ENCODE measurements around the gene MAPKAP1. TPM values are rescaled to one million over a fixed set of nuclear protein-coding genes. Genes with fewer than 3 reads are reported as not detected.

MAPKAP1 gene
- total RNA-seq, 1 donor from 2014 or later, result 56.6 TPM

GRCh38 chr9:125514468-125514867 is 192.5 kb downstream of the MAPKAP1 start:
- Histone ChIP-seq H3K4me2 (no peak overlapping the region), H3K27me3 (no peaks in the 10 kb centered on the region), H3K36me3 (no peaks in the 10 kb centered on the region), H3F3A (ENCODE audit: low read depth) (peaks cover 7% of the 10 kb centered on the region), H3K9me3 (ENCODE audit: low read depth) (no peaks in the 10 kb centered on the region), H3K27ac (no peak overlapping the region), H3K4me3 (no peak overlapping the region), H3K4me1 (peaks cover 47% of the 10 kb centered on the region), H3K9ac (no peak overlapping the region), H2AFZ (replicated peaks) (no peak overlapping the region), H3K79me2 (ENCODE audit: low read depth) (no peaks in the 10 kb centered on the region), H4K20me1 (ENCODE audit: low read depth) (peaks cover 4% of the 10 kb centered on the region)
- DNase-seq (ENCODE audit: low spot score), result no peak
- TF ChIP-seq EZH2 (IDR thresholded peaks at IDR 0.05) (no peak), EZH2phosphoT487 (IDR thresholded peaks at IDR 0.05) (no peak)
- TF ChIP-seq, protein P1, sequence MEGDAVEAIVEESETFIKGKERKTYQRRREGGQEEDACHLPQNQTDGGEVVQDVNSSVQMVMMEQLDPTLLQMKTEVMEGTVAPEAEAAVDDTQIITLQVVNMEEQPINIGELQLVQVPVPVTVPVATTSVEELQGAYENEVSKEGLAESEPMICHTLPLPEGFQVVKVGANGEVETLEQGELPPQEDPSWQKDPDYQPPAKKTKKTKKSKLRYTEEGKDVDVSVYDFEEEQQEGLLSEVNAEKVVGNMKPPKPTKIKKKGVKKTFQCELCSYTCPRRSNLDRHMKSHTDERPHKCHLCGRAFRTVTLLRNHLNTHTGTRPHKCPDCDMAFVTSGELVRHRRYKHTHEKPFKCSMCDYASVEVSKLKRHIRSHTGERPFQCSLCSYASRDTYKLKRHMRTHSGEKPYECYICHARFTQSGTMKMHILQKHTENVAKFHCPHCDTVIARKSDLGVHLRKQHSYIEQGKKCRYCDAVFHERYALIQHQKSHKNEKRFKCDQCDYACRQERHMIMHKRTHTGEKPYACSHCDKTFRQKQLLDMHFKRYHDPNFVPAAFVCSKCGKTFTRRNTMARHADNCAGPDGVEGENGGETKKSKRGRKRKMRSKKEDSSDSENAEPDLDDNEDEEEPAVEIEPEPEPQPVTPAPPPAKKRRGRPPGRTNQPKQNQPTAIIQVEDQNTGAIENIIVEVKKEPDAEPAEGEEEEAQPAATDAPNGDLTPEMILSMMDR (IDR thresholded peaks at IDR 0.05), result no peak
- Mint-ChIP-seq H3K36me3 (peaks cover 4% of the 10 kb centered on the region), H3K27ac (no peak overlapping the region), H3K4me3 (no peak overlapping the region), H3K27me3 (ENCODE audit: insufficient read depth, low read depth) (no peaks in the 10 kb centered on the region), H3K4me1 (peaks cover 29% of the 10 kb centered on the region), H3K9me3 (no peaks in the 10 kb centered on the region)

DNA sequence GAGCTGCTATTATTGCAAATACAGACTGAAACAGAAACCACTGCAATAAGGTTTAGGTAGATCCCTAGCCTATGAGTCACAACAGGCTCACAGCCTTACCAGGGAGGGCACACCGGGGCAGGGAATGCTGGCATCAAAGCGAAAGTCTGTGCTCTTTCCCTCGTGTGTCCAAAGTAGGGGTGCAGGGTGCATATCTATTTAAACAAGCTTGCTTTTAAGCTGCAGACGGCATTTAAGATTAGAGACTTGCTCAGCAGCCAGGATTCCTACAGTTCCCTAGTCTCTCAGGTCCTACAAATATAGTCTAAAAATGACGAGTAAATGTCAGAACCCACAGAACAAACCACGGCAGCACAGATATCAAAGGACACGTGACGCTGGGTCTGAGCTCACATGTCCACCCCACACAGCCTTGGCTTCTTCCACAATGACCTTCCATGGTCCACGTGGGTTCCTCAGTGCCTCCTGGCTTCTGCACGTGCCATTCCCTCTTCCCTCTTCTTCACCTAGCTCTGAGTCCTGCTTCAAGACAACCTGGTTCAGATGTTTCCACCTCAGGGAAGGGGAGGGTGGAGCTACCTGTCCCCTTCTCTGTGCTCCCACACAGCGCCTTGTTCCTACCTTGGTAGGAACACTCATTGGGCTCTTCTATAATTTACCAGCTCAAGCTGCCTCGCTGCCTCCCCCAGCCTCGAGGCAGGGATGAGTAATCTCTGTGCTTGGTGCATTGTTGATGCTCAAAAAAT is 193.2 kb downstream of the MAPKAP1 start:
- Histone ChIP-seq H3K4me1 (peaks cover 47% of the 10 kb centered on the region), H3K9me3 (ENCODE audit: low read depth) (no peaks in the 10 kb centered on the region), H4K20me1 (ENCODE audit: low read depth) (peaks cover 4% of the 10 kb centered on the region), H2AFZ (replicated peaks) (no peak overlapping the region), H3K4me3 (no peak overlapping the region), H3K27me3 (no peaks in the 10 kb centered on the region), H3K36me3 (no peaks in the 10 kb centered on the region), H3K9ac (no peak overlapping the region), H3F3A (ENCODE audit: low read depth) (peaks cover 7% of the 10 kb centered on the region), H3K4me2 (no peak overlapping the region), H3K27ac (no peak overlapping the region), H3K79me2 (ENCODE audit: low read depth) (no peaks in the 10 kb centered on the region)
- Mint-ChIP-seq H3K4me1 (peaks cover 30% of the 10 kb centered on the region), H3K27me3 (ENCODE audit: insufficient read depth, low read depth) (no peaks in the 10 kb centered on the region), H3K27ac (no peak overlapping the region), H3K9me3 (no peaks in the 10 kb centered on the region), H3K4me3 (no peak overlapping the region), H3K36me3 (peaks cover 4% of the 10 kb centered on the region)
- no peak for DNase-seq (ENCODE audit: low spot score)
- TF ChIP-seq EZH2phosphoT487 (IDR thresholded peaks at IDR 0.05), result no peak
- TF ChIP-seq, protein P1 (IDR thresholded peaks at IDR 0.05), result no peak
- TF ChIP-seq EZH2 (IDR thresholded peaks at IDR 0.05), result no peak

GRCh38 chr9:125513303-125513667 is 193.7 kb downstream of the MAPKAP1 start:
- TF ChIP-seq EZH2 (IDR thresholded peaks at IDR 0.05), result no peak
- TF ChIP-seq EZH2phosphoT487 (IDR thresholded peaks at IDR 0.05), result no peak
- TF ChIP-seq, protein P1 (IDR thresholded peaks at IDR 0.05), result no peak
- no peak overlapping the region for H3K4me3 Mint-ChIP-seq

More at GRCh38 chr9:125513303-125513667, 193.7 kb downstream of the MAPKAP1 start:
- H3K27ac ChIP-seq, result no peak overlapping the region
- no peaks in the 10 kb centered on the region for H3K27me3 ChIP-seq
- H3K27me3 Mint-ChIP-seq (ENCODE audit: insufficient read depth, low read depth), result no peaks in the 10 kb centered on the region
- no peaks in the 10 kb centered on the region for H3K36me3 ChIP-seq
- no peaks in the 10 kb centered on the region for H3K79me2 ChIP-seq (ENCODE audit: low read depth)
- H3K4me3 ChIP-seq, result no peak overlapping the region
- no peak overlapping the region for H3K27ac Mint-ChIP-seq
- peak; percentile 28 for DNase-seq (ENCODE audit: low spot score)
- H3F3A ChIP-seq (ENCODE audit: low read depth), result peaks cover 7% of the 10 kb centered on the region
- H3K4me1 ChIP-seq, result peaks cover 47% of the 10 kb centered on the region
- no peak overlapping the region for H2AFZ ChIP-seq (replicated peaks)
- no peak overlapping the region for H3K4me2 ChIP-seq
- peaks cover 30% of the 10 kb centered on the region for H3K4me1 Mint-ChIP-seq
- H3K9ac ChIP-seq, result no peak overlapping the region
- peaks cover 4% of the 10 kb centered on the region for H3K36me3 Mint-ChIP-seq
- H3K9me3 ChIP-seq (ENCODE audit: low read depth), result no peaks in the 10 kb centered on the region
- H4K20me1 ChIP-seq (ENCODE audit: low read depth), result peaks cover 4% of the 10 kb centered on the region
- no peaks in the 10 kb centered on the region for H3K9me3 Mint-ChIP-seq
